Measurements from ENCODE around the gene MBLAC2. TPM values are rescaled to one million over a fixed set of nuclear protein-coding genes. Genes with fewer than 3 reads are reported as not detected.

MBLAC2 gene
- polyA plus RNA-seq, 1 of the 3 experiments (the other 2 are of a cell fraction): 2.0 TPM

DNA sequence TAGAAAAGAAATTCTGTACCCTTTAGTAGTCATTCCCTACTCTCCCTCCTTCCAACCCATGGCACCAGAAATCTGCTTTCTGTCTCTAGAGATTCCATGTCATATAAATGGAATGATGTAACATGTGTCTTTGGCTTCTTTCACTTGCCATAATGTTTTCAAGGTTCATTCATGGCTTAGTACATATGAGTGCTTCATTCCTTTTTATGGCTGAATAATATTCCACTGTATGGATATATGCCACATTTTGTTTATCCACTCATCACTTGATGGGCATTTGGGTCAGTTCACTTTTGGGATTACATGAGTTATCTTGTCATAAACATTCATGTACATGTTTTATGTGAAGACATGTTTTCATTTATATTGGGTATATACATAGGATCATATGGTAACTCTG lies 19.5 kb upstream of the MBLAC2 start:
- H3K27ac ChIP-seq (ENCODE audit: low read depth in 2 of 2, low read length in 1 of 2): no peak overlapping the region

DNA sequence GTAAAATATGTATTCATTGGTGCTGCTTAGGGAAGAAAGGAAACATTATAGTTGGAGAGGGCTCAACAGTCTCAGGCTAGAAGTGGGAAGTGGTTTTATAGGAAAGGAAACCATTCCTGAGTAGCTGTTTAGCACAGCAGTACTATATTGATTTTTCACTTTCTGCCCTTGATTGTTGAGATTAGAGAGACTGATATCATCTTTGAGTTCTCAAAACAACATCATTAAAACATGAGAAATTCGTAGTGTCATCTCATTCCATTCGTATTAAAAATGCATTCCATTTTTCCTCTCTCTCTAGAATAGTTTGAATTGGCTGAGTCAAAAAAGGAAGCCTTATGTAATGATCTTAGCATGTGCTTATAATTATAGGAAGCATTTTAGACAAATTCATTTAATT lies 14.2 kb upstream of the MBLAC2 start:
- WGBS (ENCODE audit: low lambda C conversion rate): 13% methylated on average over 2 of the region's 2 CpGs
- Histone ChIP-seq H3K4me2 (peak overlapping the region; percentile 17; the same call in 1 of the 2 replicates), H3K27me3 (ENCODE audit: insufficient read depth) (no peaks in the 10 kb centered on the region), H2AFZ (ENCODE audit: low read depth) (no peak overlapping the region; the same call in 1 of the 2 replicates), H4K20me1 (ENCODE audit: insufficient read depth) (no peaks in the 10 kb centered on the region), H3K4me3 (ENCODE audit: low read depth in 2 of 2, low read length in 1 of 2) (no peak overlapping the region), H3K4me1 (ENCODE audit: control insufficient read depth in 1 of 2, insufficient read depth in 2 of 2, low read depth in 1 of 2, low read length in 1 of 2) (peaks cover 0 to 12% of the 10 kb centered on the region in 2 experiments; a peak in 2 of 4 replicates), H3K27ac (ENCODE audit: low read depth in 2 of 2, low read length in 1 of 2) (peak overlapping the region; percentile 45 to 72; a peak in 3 of 4 replicates), H3K9me2 (no peaks in the 10 kb centered on the region), H3K9ac (0 out of 2 replicates have a peak overlapping the region, but pooled peaks have one; percentile 15), H3K79me2 (ENCODE audit: insufficient read depth) (no peaks in the 10 kb centered on the region), H3F3A (replicated peaks; ENCODE audit: insufficient read depth) (peaks cover 11% of the 10 kb centered on the region), H3K9me3 (no peaks in the 10 kb centered on the region), H3K36me3 (replicated peaks in 1 of 2; ENCODE audit: control insufficient read depth in 1 of 2, insufficient read depth in 2 of 2, low read length in 1 of 2) (no peaks in the 10 kb centered on the region)
- CTCF ChIA-PET: no interaction called here
- TF ChIP-seq, protein P1, sequence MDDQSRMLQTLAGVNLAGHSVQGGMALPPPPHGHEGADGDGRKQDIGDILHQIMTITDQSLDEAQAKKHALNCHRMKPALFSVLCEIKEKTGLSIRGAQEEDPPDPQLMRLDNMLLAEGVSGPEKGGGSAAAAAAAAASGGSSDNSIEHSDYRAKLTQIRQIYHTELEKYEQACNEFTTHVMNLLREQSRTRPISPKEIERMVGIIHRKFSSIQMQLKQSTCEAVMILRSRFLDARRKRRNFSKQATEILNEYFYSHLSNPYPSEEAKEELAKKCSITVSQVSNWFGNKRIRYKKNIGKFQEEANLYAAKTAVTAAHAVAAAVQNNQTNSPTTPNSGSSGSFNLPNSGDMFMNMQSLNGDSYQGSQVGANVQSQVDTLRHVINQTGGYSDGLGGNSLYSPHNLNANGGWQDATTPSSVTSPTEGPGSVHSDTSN (IDR thresholded peaks at IDR 0.05): peak; percentile 70
- TF ChIP-seq EP300 (IDR thresholded peaks at IDR 0.05; ENCODE audit: borderline replicate concordance in 1 of 2, low read depth in 1 of 2, low read length in 1 of 2) (peak in 1 of 2 experiments; percentile 47; a peak in 1 of 4 replicates), RXRA (IDR thresholded peaks at IDR 0.05; ENCODE audit: borderline replicate concordance, low read depth) (peak; percentile 36; the same call in 1 of the 2 replicates), TCF12 (IDR thresholded peaks at IDR 0.05) (peak; percentile 77), ELF1 (IDR thresholded peaks at IDR 0.05) (no peak), NFIC (IDR thresholded peaks at IDR 0.05; ENCODE audit: borderline replicate concordance) (peak; percentile 39; the same call in 1 of the 2 replicates), FOSL2 (IDR thresholded peaks at IDR 0.05; ENCODE audit: borderline replicate concordance, low read depth) (peak; percentile 34; the same call in 1 of the 2 replicates), MEF2A (IDR thresholded peaks at IDR 0.05; ENCODE audit: borderline replicate concordance, low read depth) (0 out of 2 replicates have a peak, but pooled peaks have one; percentile 48), CHD2 (IDR thresholded peaks at IDR 0.05; ENCODE audit: low read length, partially characterized antibody) (no peak), JUND (IDR thresholded peaks at IDR 0.05) (peak; percentile 61; the same call in 1 of the 2 replicates)
- TF ChIP-seq, protein P2, sequence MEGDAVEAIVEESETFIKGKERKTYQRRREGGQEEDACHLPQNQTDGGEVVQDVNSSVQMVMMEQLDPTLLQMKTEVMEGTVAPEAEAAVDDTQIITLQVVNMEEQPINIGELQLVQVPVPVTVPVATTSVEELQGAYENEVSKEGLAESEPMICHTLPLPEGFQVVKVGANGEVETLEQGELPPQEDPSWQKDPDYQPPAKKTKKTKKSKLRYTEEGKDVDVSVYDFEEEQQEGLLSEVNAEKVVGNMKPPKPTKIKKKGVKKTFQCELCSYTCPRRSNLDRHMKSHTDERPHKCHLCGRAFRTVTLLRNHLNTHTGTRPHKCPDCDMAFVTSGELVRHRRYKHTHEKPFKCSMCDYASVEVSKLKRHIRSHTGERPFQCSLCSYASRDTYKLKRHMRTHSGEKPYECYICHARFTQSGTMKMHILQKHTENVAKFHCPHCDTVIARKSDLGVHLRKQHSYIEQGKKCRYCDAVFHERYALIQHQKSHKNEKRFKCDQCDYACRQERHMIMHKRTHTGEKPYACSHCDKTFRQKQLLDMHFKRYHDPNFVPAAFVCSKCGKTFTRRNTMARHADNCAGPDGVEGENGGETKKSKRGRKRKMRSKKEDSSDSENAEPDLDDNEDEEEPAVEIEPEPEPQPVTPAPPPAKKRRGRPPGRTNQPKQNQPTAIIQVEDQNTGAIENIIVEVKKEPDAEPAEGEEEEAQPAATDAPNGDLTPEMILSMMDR (IDR thresholded peaks at IDR 0.05): no peak
- DNase-seq: no peak
- POLR2A ChIA-PET: no interaction called here

More for the DNA sequence above, 19.5 kb upstream of the MBLAC2 start:
- peaks cover under 1% of the 10 kb centered on the region for H3F3A ChIP-seq (replicated peaks; ENCODE audit: insufficient read depth)
- H3K9ac ChIP-seq: no peak overlapping the region
- H3K27me3 ChIP-seq (ENCODE audit: insufficient read depth): no peaks in the 10 kb centered on the region
- 0 out of 2 replicates have a peak, but pooled peaks cover 4% of the 10 kb centered on the region for H3K9me3 ChIP-seq
- H3K9me2 ChIP-seq: no peaks in the 10 kb centered on the region
- no peaks in the 10 kb centered on the region for H4K20me1 ChIP-seq (ENCODE audit: insufficient read depth)
- H3K36me3 ChIP-seq (replicated peaks in 1 of 2; ENCODE audit: control insufficient read depth in 1 of 2, insufficient read depth in 2 of 2, low read length in 1 of 2): peaks cover 4 to 20% of the 10 kb centered on the region in 2 experiments
- no peak overlapping the region for H3K4me2 ChIP-seq
- H3K4me1 ChIP-seq (ENCODE audit: control insufficient read depth in 1 of 2, insufficient read depth in 2 of 2, low read depth in 1 of 2, low read length in 1 of 2): peaks cover 0 to 3% of the 10 kb centered on the region in 2 experiments; a peak in 1 of 4 replicates
- no peaks in the 10 kb centered on the region for H3K79me2 ChIP-seq (ENCODE audit: insufficient read depth)
- TF ChIP-seq, protein P3, sequence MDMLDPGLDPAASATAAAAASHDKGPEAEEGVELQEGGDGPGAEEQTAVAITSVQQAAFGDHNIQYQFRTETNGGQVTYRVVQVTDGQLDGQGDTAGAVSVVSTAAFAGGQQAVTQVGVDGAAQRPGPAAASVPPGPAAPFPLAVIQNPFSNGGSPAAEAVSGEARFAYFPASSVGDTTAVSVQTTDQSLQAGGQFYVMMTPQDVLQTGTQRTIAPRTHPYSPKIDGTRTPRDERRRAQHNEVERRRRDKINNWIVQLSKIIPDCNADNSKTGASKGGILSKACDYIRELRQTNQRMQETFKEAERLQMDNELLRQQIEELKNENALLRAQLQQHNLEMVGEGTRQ (IDR thresholded peaks at IDR 0.05; ENCODE audit: borderline replicate concordance, low read depth, low read length): no peak
- TF ChIP-seq FOSL2 (IDR thresholded peaks at IDR 0.05; ENCODE audit: borderline replicate concordance, low read depth): no peak
- no peak for TF ChIP-seq GABPA (IDR thresholded peaks at IDR 0.05; ENCODE audit: low read depth)
- TF ChIP-seq, protein P4, sequence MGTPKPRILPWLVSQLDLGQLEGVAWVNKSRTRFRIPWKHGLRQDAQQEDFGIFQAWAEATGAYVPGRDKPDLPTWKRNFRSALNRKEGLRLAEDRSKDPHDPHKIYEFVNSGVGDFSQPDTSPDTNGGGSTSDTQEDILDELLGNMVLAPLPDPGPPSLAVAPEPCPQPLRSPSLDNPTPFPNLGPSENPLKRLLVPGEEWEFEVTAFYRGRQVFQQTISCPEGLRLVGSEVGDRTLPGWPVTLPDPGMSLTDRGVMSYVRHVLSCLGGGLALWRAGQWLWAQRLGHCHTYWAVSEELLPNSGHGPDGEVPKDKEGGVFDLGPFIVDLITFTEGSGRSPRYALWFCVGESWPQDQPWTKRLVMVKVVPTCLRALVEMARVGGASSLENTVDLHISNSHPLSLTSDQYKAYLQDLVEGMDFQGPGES (IDR thresholded peaks at IDR 0.05; ENCODE audit: low read depth, low read length): no peak
- ChIA-PET CTCF (no interaction called here), POLR2A (no interaction called here)
- no peak for DNase-seq
- no peak overlapping the region for H3K4me3 ChIP-seq (ENCODE audit: low read depth in 2 of 2, low read length in 1 of 2)
- no peak overlapping the region for H2AFZ ChIP-seq (ENCODE audit: low read depth)

All from SK-N-SH (cell line).